Subcutaneous adipose tissue (tissue), 4 donors: Measurements from ENCODE around the gene WNT6. TPM values are rescaled to one million over a fixed set of nuclear protein-coding genes. Genes with fewer than 3 reads are reported as not detected.

Experiments
- small RNA-seq: library from RNA; depleted of rRNA; stranded (forward); fragments of <200 nt; gene quantifications from one replicate; pipeline ENCODE3, GENCODE V24; 2016
- total RNA-seq, 4 donors: library from RNA; depleted of rRNA; stranded (reverse); fragments of >200 nt; gene quantifications; one replicate each; pipeline ENCODE4 v1.1.0, GENCODE V29; 2016
- TF ChIP-seq, protein P1 (sequence below): fragments of 450-650 bp; IDR thresholded peaks from one replicate; pipeline ENCODE4 v1.5.1; 2016; ENCODE audit warnings: low read depth, mild to moderate bottlenecking, control low read depth, antibody characterized with exemption, moderate library complexity

WNT6 gene
- total RNA-seq, 4 donors from 2014 or later: 0.34 to 2.0 TPM; not detected in 2

DNA sequence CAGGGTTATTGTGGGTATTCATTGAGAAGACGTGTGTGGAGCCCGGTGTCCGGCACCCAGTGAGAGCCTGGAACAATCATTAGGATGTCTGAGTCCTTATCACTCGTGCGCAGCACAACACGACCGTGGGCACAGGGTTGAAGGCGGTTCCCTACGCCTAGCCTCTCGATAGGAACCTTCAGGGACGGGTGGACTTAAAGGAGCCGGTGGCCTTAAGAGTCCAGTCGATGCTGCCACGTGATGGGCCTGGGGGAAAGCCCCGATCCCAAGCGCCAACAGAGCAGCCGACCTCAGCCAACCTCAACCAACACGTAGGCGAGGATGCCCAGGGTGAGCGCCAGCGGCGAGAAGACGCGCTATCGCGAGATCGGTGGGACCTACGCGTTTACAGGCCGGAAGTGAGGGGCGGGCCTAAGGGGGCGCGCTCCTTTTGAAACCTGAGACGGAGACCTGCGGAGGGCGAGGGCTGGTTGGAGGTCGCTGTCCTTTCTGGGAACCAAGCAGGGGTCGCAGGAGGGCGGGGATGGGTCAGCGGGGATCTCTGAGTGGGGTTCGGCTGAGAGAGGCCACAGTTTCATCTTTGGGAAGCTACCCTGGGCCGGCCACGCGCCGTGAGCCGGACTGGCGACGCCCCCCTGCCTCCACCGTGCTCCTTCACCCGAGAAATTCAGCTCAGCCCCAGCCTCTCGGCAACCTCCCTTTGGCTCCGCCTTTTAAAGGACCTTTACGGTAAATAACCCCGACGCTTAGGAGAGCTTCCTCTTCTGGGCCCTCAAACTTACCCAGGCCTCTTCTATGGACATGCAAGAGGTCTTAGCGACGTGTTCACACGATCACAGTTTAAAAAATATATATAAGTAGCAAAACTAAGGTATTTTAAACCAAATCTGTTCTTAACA lies 49.4 kb downstream of the WNT6 start:
- TF ChIP-seq, protein P1, sequence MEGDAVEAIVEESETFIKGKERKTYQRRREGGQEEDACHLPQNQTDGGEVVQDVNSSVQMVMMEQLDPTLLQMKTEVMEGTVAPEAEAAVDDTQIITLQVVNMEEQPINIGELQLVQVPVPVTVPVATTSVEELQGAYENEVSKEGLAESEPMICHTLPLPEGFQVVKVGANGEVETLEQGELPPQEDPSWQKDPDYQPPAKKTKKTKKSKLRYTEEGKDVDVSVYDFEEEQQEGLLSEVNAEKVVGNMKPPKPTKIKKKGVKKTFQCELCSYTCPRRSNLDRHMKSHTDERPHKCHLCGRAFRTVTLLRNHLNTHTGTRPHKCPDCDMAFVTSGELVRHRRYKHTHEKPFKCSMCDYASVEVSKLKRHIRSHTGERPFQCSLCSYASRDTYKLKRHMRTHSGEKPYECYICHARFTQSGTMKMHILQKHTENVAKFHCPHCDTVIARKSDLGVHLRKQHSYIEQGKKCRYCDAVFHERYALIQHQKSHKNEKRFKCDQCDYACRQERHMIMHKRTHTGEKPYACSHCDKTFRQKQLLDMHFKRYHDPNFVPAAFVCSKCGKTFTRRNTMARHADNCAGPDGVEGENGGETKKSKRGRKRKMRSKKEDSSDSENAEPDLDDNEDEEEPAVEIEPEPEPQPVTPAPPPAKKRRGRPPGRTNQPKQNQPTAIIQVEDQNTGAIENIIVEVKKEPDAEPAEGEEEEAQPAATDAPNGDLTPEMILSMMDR: no peak

DNA sequence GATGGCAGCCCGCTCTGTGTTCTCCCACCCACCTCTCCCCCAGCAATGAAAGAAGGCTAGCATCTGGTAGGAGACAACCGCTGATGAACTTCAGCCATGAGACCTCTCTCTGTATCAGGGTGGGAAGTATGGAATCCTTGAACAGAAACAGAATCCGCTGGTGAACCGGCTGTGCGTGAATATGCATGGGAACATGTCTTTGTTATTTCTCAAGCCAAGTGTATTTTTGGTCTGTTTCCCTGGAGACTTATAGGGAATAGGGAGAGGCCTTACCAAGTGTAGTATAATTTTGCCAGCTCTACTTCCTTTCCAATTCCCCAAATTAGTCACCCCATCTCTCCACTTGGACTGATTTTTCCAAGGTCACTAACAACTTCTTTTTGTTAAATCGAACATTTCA lies 51.1 kb downstream of the WNT6 start:
- TF ChIP-seq, protein P1: no peak

DNA sequence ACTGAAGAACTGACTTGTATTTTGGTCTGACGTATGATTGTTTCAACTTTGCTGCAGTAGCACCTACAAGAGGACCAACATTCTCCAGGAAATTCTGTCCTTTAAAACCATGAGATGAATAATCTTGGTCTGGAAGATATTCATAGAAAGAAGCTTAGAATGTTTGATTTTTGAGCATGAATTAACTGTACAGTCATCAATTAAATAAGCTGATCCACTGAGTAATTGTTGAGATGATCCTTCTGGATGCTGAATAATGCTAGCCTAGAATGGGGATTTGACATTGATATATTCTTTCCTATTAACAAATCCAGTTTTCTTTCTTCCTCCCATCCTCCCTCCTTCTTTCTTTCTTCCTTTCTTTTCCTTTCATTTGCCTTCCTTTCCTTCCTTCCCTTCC lies 60.9 kb downstream of the WNT6 start:
- TF ChIP-seq, protein P1: no peak

Small RNA genes lying within 50 kb of the gene (small RNA-seq; reads per million reads assigned to genes)
- not detected for gene RNU6-642P

Other genes starting within 250 kb of the WNT6 start
- gene ZNF142, start 200.2 kb upstream of the WNT6 start, total RNA-seq: 10 to 100 TPM in 3 of 4 donors, 1 to 10 TPM in 1; 8.5 to 31.1 (median 11.9) TPM
- gene BCS1L, start 200.1 kb upstream of the WNT6 start, total RNA-seq: 10 to 100 TPM; 14.8 to 38.8 (median 24.9) TPM
- 10 to 100 TPM in 3 of 4 donors, 1 to 10 TPM in 1; 7.5 to 13.7 (median 12.0) TPM for gene RNF25, start 187.8 kb upstream of the WNT6 start, total RNA-seq
- 10 to 100 TPM; 19.4 to 48.0 (median 26.8) TPM for gene STK36, start 187.7 kb upstream of the WNT6 start, total RNA-seq
- 10 to 100 TPM in 3 of 4 donors, 1 to 10 TPM in 1; 7.0 to 19.1 (median 15.4) TPM for gene TTLL4, start 149.0 kb upstream of the WNT6 start, total RNA-seq
- gene CYP27A1, start 77.7 kb upstream of the WNT6 start, total RNA-seq: 100 to 1,000 TPM in 1 of 4 donors, 10 to 100 TPM in 3; 11.9 to 206 (median 22.6) TPM
- gene PRKAG3, start 28.0 kb upstream of the WNT6 start, total RNA-seq: not detected
- gene WNT10A, start 21.0 kb downstream of the WNT6 start, total RNA-seq: not detected
- not detected for gene CDK5R2, start 99.9 kb downstream of the WNT6 start, total RNA-seq
- not detected for gene FEV, start 125.4 kb downstream of the WNT6 start, total RNA-seq
- gene CRYBA2, start 133.6 kb downstream of the WNT6 start, total RNA-seq: not detected
- not detected for gene CFAP65, start 181.7 kb downstream of the WNT6 start, total RNA-seq
- under 1 TPM in 1 of 4 donors, not detected in 3; 0.33 TPM for gene IHH, start 201.1 kb downstream of the WNT6 start, total RNA-seq